ENCODE results near the gene URB2.

- TF ChIP-seq CTCF (tag by site-specific recombination; IDR thresholded peaks at IDR 0.05): no peak
- TF ChIP-seq AEBP2 (tag by site-specific recombination; IDR thresholded peaks at IDR 0.05; ENCODE audit: borderline replicate concordance): no peak
- TF ChIP-seq, protein P1, sequence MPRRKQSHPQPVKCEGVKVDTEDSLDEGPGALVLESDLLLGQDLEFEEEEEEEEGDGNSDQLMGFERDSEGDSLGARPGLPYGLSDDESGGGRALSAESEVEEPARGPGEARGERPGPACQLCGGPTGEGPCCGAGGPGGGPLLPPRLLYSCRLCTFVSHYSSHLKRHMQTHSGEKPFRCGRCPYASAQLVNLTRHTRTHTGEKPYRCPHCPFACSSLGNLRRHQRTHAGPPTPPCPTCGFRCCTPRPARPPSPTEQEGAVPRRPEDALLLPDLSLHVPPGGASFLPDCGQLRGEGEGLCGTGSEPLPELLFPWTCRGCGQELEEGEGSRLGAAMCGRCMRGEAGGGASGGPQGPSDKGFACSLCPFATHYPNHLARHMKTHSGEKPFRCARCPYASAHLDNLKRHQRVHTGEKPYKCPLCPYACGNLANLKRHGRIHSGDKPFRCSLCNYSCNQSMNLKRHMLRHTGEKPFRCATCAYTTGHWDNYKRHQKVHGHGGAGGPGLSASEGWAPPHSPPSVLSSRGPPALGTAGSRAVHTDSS (tag by site-specific recombination; IDR thresholded peaks at IDR 0.05): no peak
- TF ChIP-seq ZNF521 (tag by site-specific recombination; IDR thresholded peaks at IDR 0.05): no peak
- no peak for TF ChIP-seq ZNF473 (tag by site-specific recombination; IDR thresholded peaks at IDR 0.05)
- TF ChIP-seq ZNF692 (tag by site-specific recombination; IDR thresholded peaks at IDR 0.05): no peak
- no peak for TF ChIP-seq ZNF701 (tag by site-specific recombination; IDR thresholded peaks at IDR 0.05)
- no peak for TF ChIP-seq ZNF16 (tag by site-specific recombination; IDR thresholded peaks at IDR 0.05; ENCODE audit: low read depth)
Measured at GRCh38 chr1:229629261-229629660, 3.2 kb downstream of the URB2 start.
